SKM-1 treated with dmso at 0.1 percent for 144 hours (cell line): ENCODE results near the gene CA14.
"Not testable (repeated sequence)": the region's sequence is repeated elsewhere in the genome, so short reads cannot be mapped to it uniquely, and the experiment has no call there.

ENCODE experiments used
- DNase-seq: peaks from one replicate; lab custom pipeline; 2025; ENCODE audit not compliant: unreplicated experiment; lab: John Stamatoyannopoulos, UW

The CA14 gene

DNA sequence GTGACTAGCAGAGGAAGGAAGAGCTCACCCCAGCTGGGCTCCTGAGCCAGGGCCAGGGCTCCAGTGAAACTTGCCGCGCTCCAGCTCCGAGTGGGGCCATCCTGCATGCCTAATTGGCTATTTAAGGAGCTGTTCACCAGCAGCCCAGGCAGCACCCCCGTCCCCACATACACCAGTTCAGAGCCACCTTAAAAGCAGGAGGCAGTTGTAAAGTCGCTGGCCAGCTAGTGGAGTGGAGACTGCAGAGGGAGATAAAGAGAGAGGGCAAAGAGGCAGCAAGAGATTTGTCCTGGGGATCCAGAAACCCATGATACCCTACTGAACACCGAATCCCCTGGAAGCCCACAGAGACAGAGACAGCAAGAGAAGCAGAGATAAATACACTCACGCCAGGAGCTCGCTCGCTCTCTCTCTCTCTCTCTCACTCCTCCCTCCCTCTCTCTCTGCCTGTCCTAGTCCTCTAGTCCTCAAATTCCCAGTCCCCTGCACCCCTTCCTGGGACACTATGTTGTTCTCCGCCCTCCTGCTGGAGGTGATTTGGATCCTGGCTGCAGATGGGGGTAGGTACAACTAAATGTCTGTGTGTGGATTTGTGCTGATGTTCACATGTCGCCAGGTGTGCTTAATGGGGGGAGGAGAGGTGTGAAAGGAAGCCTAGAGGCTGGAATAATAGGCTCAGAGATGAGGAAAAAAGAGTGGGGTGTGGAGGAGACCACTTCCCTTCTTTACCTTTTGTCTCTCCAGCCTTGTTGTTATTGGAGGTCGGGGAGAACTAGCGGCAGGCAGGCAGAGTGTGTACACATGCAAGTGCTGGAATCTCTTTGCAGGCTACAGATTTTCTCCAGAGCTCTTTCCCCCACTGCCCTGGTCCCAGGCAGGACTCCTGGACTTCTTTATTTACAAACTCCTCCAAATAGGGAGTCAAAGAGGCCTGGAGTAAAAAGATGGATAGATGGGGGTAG lies at the start of gene CA14:
Gene CA14, plus strand, starts transcription at position 151 of the 962 bp plus-strand sequence. Its CDS starts 355 bp downstream, at position 506.
- DNase-seq = no peak

DNA sequence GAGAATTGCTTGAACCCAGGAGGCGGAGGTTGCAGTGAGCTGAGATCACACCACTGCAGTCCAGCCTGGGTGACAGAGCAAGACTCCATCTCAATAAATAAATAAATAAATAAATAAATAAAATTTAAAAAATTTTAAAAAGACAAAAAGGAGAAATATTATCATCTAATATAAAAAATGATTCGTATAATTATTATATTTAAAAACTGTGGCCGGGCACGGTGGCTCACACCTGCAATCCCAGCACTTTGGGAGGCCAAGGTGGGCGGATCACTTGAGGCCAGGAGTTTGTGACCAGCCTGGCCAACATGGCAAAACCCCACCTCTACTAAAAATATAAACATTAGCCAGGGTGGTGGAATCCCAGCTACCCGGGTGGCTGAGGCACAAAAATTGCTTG lies 49.1 kb upstream of the CA14 start:
- DNase-seq = not testable (repeated sequence)

DNA sequence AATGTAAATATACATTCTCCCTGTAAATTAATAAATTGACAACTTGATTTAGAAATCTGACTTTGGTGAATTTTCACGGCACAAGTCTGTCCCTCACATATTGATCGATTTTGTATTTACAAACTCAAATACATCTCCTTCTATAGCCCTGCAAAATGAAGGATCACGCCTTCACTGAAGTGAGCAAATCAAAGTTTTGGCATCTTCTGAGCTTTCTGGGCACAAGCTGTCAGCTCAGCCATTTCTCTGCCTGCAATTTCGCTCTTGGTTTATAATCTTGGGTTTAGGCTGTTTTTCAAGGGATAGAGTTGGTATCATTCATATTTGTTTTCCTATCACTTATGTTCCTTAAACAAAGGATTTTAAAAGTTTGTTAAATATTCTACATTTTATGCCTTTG lies 47.5 kb upstream of the CA14 start:
- no peak for DNase-seq

DNA sequence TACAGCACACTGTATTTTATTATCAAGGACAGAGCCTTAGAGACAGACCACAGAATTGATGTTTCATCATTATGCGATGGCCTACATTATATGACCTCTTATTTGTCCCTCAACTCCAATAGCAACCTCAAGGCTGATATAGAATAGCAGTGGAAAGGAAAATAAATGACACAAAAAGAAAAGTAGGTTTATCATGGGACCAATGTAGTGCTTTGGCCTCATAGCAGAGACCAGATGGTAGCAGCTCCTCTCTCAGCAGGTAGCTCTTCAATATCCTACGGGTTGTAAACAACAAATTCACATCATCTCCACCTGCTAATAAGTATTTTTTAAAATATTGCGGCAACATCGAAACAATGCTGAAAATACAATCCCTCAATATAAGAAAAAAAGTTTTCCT lies 46.9 kb upstream of the CA14 start:
- DNase-seq = no peak

DNA sequence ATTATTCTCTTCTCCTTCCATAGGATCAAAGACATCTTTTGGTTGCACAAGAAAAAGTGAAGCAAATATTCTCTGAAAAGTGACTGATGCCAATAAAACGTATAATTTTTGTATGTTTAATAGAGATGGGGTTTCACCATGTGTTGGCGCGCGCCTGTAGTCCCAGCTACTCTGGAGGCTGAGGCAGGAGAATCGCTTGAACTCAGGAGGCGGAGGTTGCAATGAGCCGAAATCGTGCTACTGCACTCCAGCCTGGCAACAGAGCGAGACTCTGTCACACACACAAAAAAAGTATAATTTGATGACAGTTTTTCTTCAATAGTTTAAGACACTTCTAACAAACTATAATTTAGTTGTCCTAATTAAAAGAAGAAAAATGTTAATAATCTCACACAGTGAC lies 45.5 kb upstream of the CA14 start:
- DNase-seq = no peak

DNA sequence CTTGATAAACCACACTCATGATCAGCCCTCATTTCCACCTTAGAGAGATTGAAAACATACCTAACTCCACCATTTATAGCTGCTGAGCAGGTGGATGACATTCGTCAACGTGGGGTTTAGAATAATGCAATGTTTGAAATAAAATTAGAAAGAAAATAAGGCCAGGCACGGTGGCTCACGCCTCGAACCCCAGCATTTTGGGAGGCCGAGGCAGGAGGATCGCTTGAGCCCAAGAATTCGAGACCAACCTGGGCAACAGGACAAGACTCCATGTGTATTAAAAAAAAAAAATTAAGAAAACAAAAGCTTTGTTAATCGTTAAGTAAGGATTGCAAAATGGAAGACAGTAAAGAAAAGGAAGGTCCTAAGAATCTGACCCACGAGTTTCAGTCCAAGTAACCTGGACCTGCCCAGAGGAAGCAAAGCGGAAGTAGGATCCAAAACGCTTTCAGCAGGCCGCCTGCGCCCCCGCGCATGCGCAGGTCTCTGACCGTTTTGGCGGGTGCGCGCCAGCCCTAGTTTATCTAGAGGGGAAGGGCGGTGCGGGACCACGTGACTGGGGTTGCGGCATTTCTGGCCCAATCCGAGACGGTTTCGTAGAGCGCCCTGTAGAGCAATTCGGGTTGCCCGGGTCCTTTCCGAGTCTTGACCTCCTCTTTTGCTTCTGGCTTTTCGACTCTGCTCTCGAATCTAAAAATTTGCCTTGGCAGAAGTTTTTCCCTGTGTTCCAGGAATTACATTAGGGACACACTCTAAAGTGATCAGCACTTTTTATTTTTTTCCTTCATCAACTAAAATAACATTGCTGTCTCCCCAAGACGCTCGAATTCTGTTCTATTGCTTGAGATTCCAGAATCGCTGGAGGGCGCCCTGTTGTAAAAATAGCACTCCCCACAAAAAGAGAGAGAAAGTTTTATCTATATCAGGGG lies 44.1 kb upstream of the CA14 start:
- no peak for DNase-seq

DNA sequence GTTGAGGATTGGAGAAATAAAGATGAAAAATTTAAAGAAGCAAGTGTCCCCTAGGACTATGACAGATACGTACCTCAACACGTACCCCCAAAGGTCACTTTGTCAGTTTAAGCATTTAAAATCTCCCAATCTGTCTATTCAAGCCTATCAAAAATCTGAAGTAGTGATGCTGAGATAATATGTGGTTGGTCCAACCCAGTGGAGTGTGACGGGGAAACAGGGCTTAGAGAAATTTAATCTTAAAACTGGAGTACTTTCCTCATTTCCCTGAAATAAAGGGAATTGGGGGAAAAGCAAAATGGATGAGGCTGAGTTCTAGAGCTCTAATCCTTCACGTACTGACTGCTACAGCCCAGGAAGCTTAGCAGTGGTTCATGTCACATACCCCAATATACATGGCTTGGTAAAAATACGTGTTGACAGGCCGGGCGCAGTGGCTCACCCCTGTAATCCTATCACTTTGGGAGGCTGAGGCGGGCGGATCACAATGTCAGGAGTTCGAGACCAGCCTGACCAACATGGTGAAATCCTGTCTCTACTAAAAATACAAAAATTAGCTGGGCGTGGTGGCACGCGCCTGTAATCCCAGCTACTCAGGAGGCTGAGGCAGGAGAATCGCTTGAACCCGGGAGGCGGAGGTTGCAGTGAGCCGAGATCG lies 43.3 kb upstream of the CA14 start:
- not testable (repeated sequence) for DNase-seq

DNA sequence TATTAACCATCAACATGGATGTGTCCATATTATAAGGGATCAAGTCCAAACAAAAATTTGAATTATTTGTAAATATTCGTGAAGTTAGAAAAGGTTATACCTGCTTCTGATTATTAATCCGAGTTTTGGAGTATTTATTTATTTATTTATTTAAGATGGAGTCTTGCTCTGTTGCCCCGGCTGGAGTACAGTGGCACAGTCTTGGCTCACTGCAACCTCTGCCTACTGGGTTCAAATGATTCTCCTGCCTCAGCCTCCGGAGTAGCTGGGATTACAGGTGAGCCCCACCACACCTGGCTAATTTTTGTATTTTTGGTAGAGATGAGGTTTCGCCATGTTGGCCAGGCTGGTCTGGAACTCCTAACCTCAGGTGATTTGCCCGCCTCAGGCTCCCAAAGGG lies 41.7 kb upstream of the CA14 start:
- DNase-seq = not testable (repeated sequence)

DNA sequence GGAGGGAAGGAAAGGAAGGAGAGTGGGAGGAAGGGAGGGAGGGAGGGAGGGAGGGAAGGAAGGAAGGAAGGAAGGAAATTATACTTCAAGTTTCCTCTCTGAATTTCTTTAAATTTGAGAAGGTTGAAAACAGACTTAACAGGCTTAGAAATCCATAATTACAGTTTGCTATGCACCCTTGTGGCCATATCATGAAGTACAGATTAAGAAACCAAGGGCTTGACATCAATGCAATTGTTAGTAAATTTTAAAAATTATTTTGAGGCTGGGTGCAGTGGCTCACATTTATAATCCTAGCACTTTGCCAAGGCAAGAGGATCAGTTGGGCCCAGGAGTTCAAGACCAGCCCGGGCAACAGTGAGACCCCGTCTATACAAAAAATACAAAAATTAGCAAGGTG lies 36.0 kb upstream of the CA14 start:
- DNase-seq = peak; percentile 32

DNA sequence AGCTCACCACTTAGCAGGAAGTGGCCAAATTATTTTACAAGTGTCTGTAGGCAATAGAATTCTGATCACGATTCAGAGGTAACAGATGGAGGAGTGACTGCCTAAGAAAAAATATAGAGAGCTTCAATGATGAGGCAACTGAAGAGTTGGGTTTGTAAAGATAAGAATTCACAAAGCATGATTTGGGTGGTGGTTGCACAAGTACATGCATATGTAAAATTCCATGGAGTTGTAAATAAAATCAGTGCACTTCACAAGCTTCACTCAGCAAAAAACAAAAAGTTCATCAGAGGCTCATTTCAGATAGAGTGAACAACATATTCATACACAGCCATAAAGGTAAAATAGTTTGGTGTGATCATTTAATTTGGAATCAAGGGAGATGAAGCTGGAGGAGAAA lies 32.6 kb upstream of the CA14 start:
- DNase-seq = no peak

DNA sequence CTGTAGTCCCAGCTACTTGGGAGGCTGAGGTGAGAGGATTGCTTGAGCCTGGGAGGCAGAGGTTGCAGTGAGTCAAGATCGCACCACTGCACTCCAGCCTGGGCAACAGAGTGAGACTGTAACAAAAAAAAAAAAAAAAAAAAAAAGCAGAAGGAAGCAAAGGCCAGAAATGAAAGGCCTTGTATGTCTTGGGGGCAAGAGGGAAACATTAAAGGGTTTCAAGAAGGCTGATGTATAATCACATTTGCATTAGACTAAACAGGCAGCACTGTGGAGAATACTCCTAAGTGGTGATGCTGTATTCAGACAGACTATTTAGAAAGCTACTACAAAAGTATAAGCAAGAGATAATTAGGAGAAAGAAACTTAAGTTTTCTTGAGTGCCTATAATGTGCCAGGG lies 32.0 kb upstream of the CA14 start:
- no peak for DNase-seq

DNA sequence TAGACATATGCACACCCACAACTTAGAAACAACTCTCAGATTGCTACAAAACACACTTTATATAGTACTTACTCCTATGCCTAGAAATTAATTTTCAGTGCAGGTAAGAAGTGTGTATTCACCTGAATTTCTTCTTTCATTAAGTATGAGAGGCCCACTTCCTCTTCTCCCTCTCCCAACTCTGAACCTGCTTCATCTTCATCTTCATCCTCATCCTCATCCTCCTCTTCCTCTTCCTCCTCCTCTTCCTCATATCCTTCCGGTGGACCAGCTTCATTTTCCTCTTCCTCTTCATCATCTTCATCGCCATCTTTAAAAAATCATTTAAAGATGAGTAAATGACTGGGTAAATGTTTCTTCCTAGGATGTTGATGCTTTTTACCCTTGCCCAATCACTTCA lies 31.1 kb upstream of the CA14 start:
- DNase-seq = no peak

DNA sequence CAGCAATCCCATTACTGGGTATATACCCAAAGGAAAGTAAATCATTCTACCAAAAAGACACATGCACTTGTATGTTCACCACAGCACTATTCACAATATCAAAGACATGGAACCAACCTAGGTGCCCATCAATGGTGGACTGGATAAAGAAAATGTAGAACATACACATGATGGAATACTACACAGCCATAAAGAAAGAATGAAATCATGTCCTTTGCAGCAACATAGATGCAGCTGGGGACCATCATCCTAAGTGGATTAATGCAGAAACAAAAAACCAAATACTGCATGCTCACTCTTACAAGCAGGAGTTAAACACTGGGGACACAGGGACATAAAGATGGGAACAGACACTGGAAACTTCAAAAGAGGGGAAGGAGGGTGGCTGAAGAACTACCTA lies 30.3 kb upstream of the CA14 start:
- no peak for DNase-seq

DNA sequence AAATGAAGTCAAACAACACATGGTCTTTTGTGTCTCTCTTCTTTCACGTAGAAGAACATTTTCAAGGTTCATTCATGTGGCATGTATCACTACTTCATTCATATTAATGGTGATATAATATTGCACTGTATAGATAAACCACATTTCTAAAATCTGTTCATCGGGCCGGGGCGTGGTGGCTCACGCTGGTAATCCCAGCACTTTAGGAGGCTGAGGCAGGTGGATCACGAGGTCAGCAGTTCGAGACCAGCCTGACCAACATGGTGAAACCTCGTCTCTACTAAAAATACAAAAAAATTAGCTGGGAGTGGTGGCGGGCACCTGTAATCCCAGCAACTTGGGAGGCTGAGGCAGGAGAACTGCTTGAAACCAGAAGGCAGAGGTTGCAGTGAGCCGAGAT lies 29.3 kb upstream of the CA14 start:
- DNase-seq = not testable (repeated sequence)

DNA sequence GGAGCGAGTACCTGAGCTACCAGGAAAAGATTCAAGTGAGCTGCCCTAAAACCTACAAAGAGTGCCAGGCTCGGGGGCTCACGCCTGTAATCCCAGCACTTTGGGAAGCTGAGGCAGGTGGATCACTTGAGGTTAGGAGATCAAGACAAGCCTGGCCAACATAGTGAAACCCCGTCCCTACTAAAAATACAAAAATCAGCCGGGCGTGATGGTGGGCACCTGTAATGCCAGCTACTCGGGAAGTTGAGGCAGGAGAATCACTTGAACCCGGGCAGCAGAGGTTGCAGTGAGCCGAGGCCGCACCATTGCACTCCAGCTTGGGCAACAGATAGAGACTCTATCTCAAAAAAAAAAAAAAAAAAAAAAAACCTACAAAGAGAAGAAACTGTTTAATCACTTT lies 24.7 kb upstream of the CA14 start:
- DNase-seq = not testable (repeated sequence)

DNA sequence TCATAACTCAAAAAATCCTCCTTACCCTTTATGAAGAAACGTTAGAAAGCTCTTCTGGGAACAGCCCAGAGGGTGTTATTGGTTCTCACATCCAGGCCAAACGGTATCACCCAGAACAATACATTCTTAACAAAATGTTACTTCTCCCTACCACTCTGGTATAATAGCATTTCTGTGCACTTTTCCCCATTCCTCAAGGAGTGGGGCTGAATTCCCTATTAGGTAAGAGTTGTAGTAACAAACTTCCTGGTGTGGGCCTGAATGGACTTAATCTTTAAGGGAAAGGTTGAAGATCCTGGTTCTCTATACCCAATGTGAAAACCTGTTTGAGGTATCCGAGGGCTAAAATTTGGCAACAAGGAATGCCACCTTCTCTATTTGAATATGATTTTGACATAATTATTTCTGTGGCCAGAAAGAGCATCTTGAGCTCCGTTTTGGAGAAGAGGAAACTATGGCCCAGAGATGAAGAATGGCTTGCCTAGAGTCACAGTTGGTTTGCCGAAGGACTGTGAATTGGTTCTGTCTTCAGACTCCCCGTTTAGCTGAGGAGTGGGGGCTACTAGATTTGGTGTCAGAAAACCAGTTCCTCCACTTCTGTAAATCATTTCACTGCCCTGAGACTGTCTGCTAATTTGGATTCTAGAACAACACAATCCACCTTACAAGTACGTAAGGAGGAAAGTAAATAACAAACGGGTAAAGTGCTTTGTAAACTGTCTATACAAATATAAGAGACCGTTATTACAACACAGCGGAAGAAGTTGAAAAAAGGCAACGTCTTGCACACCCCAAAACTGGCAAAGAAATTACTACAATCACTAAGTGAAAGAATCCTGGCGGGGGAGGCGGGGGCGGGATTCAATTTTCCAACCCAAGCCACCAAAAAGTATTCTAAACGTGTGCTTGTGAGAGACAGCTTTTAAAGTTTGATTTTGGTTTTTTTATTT lies 23.9 kb upstream of the CA14 start:
- DNase-seq = peak; percentile 54

DNA sequence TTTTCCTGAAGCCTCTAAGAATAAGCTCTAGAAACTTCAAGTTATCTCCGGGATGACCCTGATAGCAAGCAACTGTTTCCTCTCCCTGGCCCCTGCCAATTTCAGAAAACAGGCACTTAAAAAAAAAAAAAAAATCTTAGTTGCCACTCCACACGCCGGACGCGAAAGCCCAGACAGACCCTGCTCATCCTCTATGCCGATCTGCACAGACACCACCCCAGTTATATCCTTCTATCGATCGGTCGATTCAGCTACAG lies 23.3 kb upstream of the CA14 start:
- DNase-seq = no peak

DNA sequence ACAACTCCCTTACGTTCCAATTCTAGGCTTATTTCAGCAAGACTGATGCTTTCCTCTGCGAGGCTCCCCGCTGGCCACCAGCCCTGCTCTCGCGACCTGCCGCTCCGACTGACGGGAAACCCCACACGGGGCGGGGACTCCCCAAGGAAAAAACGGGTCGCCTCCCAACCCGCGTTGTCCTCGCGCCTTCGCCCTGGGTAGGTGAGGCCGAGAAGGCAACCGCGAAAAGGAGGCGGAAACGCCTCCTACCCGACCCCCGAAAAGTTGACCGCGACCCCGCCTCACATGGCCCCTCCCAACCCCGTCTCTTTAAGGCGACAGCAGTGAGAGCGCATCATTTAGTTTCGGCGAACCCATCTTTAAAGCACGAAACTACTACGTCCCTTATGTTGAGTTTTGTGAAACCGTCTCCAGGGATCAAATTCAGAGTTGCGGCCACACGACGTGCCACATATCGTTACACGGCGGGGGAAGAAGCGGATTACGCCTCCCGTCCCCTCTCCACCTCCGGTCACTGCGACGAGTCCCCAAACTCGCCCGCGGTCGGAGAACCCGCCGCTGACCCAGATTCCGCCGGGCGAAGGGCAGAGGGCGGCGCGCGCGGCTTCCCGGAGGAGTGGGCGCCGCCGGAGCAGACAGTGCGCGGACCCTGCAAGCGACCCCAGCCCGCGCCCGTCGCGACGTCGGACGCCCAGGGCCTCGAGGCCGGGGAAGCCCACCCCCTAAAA lies 22.8 kb upstream of the CA14 start:
- DNase-seq = peak; percentile 68

DNA sequence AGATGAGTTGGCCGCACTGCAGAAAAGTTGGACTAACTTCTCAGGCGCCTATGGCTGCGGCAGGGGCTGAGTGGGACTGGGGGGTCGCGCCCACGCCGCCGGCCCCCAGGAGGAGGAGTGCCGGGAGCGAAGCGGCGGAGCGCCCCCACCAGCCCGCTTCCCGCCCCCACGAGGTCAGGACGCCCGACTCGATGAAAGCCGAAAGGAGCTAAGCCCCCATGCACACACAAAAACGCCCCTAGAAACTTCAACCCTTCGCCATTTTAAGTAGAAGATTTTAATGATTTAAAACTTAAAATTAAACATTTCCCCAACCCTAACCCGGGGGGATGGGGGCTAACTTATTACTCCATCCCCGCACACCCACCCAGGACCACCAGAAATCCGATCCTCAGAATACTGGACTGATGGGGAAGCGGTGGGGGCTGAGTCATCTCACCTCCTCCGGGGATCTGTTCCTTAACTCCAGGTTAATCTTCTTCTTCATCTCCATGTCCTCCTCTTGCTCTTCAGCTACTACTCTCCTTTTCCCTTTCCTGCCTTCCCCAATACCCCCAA lies 22.2 kb upstream of the CA14 start:
- no peak for DNase-seq
